GM19455 (cell line): Measurements from ENCODE around the gene EMC6.
A peak's percentile ranks its signal among the peaks of the same experiment; 100 is the strongest.
"Not testable (repeated sequence)": the region's sequence is repeated elsewhere in the genome, so short reads cannot be mapped to it uniquely, and the experiment has no call there.

Experiments
- ATAC-seq: cut with Tn5 transposase; IDR thresholded peaks from one replicate; pipeline ENCODE4 v1.9.1; 2021; ENCODE audit not compliant: unreplicated experiment

EMC6 gene

GRCh38 chr17:3704931-3705717 lies 36.5 kb downstream of the EMC6 start:
- no peak for ATAC-seq

GRCh38 chr17:3705718-3705984 lies 37.0 kb downstream of the EMC6 start:
- not testable (repeated sequence) for ATAC-seq

DNA sequence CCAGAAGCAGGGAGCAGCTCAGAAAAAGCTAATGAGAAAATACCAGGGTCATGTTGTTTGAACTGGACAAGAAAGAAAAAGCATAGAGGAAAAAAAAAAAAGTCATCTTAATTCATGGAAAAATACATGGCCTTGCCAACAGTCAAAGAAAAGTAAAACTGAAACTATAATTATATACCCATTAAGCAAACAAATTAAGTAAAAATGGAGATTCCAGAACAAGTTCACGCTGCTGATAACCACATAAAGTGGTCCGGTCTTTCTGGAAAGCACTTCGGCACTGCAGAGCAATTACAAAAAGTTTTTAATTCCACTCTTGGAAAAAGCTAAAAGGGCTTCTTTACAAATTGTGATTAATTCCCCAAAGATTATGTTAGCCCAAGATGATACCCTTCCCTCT lies 39.8 kb downstream of the EMC6 start:
- no peak for ATAC-seq

DNA sequence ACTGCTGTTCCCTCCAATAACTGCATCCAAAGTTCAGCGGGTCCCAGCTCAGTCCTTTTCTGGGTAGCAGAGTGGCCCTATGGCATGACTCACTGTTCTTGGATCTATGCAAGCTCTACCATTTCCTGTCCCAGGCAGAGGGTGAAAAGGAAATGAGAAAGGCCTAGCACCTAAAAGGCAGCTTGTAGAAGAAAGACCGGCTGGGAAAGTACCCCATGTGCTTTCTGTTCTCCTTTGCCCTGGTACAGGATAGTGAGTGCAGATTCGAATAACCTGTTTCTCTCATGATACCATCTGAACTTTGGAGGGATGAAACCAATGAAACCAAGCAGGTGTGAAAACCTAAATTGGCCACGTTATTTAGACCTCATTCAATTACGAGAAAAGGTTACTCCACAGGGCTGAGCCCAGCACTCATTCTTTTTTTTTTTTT lies 42.4 kb downstream of the EMC6 start:
- ATAC-seq, result peak; percentile 88

DNA sequence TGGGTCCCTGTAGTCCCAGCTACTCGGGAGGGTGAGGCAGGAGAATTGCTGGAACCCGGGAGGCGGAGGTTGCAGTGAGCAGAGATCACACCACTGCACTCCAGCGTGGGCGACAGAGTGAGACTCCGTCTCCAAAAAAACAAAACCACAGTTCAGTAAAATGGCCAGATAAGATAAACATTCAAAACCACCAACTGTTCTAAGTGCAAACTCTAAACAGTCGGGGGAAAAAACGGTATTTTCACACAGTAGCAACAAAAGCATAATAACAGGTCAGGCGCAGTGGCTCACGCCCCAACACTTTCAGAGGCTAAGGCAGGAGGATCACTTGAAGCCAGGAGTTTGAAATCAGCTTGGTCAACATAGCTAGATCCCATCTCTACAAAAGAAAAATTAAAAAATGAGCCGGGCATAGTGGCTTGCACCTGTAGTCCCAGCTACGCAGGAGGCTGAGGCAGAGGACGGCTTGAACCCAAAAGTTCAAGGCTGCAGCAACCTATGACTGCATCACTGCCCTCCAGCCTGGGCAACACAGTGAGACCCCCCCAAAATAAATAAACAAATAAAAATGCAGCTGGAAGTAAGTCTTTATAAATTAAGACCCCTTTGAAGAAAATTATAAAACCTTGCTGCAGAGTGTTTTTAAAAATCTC lies 44.3 kb downstream of the EMC6 start:
- no peak for ATAC-seq

GRCh38 chr17:3715296-3715695 lies 46.7 kb downstream of the EMC6 start:
- ATAC-seq, result no peak

DNA sequence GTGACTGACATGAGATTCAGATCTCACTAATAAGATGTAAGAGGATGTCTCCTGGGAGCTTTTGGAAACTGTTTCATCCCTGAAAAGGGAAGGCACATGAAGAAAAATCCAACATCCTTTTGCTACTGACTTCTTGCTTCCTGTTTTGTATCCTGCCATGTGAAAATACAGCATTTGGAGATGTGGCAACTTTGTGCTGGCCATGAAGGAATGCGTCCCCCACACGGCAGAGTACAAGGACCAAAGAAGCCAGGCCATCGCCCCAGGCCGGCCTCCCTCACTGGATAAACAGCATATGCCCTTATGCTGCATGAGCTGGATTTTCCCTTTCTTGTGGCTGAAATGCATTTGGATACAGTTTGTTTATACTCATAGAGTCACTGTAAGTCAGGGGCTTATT lies 49.6 kb downstream of the EMC6 start:
- no peak for ATAC-seq

DNA sequence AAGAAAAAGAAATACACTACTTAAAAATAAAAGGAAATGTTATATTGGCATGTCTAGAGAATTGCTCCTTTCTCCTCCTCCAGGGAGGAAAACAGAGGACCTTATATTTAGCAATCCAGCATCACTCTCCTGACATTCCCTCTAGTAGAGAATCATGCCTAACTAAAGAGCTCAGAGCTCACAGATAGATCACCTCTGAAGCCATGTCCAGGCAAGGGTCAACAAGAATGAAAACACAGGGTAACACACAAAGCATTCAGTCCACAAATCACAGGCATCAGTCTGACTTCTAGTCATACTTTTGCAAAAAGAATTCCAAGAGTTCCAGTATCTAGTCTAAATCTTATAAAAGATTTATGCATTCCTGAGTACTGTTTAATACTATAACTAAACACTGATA lies 50.7 kb downstream of the EMC6 start:
- ATAC-seq, result no peak
